Left colon (tissue), 2 donors: ENCODE data around the gene NID2. TPM values are rescaled to one million over a fixed set of nuclear protein-coding genes. Genes with fewer than 3 reads are reported as not detected.

ENCODE experiments used
- ATAC-seq: fragments of 200-7000 bp; cut with Tn5 transposase; one replicate; pipeline ENCODE4 v1.9.1; 2020; ENCODE audit warnings: mild to moderate bottlenecking, moderate library complexity
- DNase-seq, 2 donors: peaks; one replicate each; pipeline ENCODE4 v3.0.0-alpha.2; 2020
- intact Hi-C, 2 donors: fragments of 100-400 bp; cut with DNase I in 1 of 2; cut with micrococcal nuclease in 1 of 2; formaldehyde crosslinking; loops; one replicate each; pipeline versions ENCODE4 v1.11.2 to v1.14.0; 2022; cut with DNase I, micrococcal nuclease
- total RNA-seq, 2 donors: library from RNA; stranded (reverse); fragmentation: NEBNext Ultra II Directional; extraction: Animal tissue kit (Norgen Biotek cat#: 25700); gene quantifications; one replicate each; pipeline ENCODE4 v1.2.1, GENCODE V29; 2021
- donor health status: DM: no; HTN: no; CAD: no.
- donor health status: DM: yes; HTN: yes; CAD: no.

Gene NID2
- total RNA-seq, 2 donors from 2014 or later: 15.5 to 24.9 TPM

GRCh38 chr14:52060080-52060479 is 8.8 kb downstream of the NID2 start:
- no peak for ATAC-seq
- intact Hi-C loops: no loop called here
- DNase-seq: no peak

GRCh38 chr14:52059649-52060048 is 9.2 kb downstream of the NID2 start:
- DNase-seq (no peak), ATAC-seq (no peak)
- intact Hi-C loops: no loop called here

GRCh38 chr14:52058341-52058740 is 10.5 kb downstream of the NID2 start:
- intact Hi-C loops: no loop called here
- no peak for DNase-seq
- no peak for ATAC-seq

GRCh38 chr14:52055167-52055566 is 13.7 kb downstream of the NID2 start:
- ATAC-seq (no peak), DNase-seq (no peak)
- intact Hi-C loops: no loop called here

GRCh38 chr14:52054678-52055077 is 14.2 kb downstream of the NID2 start:
- intact Hi-C loops: no loop called here
- DNase-seq: no peak
- no peak for ATAC-seq

- intact Hi-C loops: no loop called here
- DNase-seq (no peak), ATAC-seq (no peak)
Measured at GRCh38 chr14:52053044-52053443, 15.8 kb downstream of the NID2 start.

- ATAC-seq (no peak), DNase-seq (no peak)
- intact Hi-C loops: no loop called here
Measured at GRCh38 chr14:52052288-52052943, 16.4 kb downstream of the NID2 start.

- no peak for DNase-seq
- intact Hi-C loops: no loop called here
- no peak for ATAC-seq
Measured at GRCh38 chr14:52051871-52052270, 17.0 kb downstream of the NID2 start.

- intact Hi-C loops: no loop called here
- DNase-seq (no peak), ATAC-seq (no peak)
Measured at GRCh38 chr14:52051251-52051650, 17.6 kb downstream of the NID2 start.

GRCh38 chr14:52049721-52050588 is 18.9 kb downstream of the NID2 start:
- intact Hi-C loops: no loop called here
- peak; percentile 96 for ATAC-seq
- peak in 1 of 2 donors; percentile 25 for DNase-seq

- ATAC-seq (no peak), DNase-seq (no peak)
- intact Hi-C loops: no loop called here
Measured at GRCh38 chr14:52049271-52049670, 19.6 kb downstream of the NID2 start.

GRCh38 chr14:52048641-52049204 is 20.1 kb downstream of the NID2 start:
- ATAC-seq (peak; percentile 48), DNase-seq (no peak)
- intact Hi-C loops: no loop called here

- DNase-seq (no peak), ATAC-seq (no peak)
- intact Hi-C loops: no loop called here
Measured at GRCh38 chr14:52048116-52048515, 20.7 kb downstream of the NID2 start.

GRCh38 chr14:52046376-52046917 is 22.4 kb downstream of the NID2 start:
- DNase-seq (no peak), ATAC-seq (no peak)
- intact Hi-C loops: no loop called here

GRCh38 chr14:52044791-52045522 is 23.9 kb downstream of the NID2 start:
- no peak for DNase-seq
- intact Hi-C loops: no loop called here
- ATAC-seq: no peak

- peak; percentile 73 for ATAC-seq
- DNase-seq: peak in 1 of 2 donors; percentile 51
- intact Hi-C loops: no loop called here
Measured at GRCh38 chr14:52043690-52044089, 25.2 kb downstream of the NID2 start.

- DNase-seq (no peak), ATAC-seq (peak; percentile 83)
- intact Hi-C loops: no loop called here
Measured at GRCh38 chr14:52042371-52043289, 26.2 kb downstream of the NID2 start.

GRCh38 chr14:52040598-52040997 is 28.3 kb downstream of the NID2 start:
- ATAC-seq (no peak), DNase-seq (no peak)
- intact Hi-C loops: no loop called here
